ENCODE results near the gene ELP5.

The ELP5 gene

GRCh38 chr17:7256766-7257456 lies 4.9 kb downstream of the ELP5 start:
- DNase-seq (ENCODE audit: low spot score), result no peak

DNA sequence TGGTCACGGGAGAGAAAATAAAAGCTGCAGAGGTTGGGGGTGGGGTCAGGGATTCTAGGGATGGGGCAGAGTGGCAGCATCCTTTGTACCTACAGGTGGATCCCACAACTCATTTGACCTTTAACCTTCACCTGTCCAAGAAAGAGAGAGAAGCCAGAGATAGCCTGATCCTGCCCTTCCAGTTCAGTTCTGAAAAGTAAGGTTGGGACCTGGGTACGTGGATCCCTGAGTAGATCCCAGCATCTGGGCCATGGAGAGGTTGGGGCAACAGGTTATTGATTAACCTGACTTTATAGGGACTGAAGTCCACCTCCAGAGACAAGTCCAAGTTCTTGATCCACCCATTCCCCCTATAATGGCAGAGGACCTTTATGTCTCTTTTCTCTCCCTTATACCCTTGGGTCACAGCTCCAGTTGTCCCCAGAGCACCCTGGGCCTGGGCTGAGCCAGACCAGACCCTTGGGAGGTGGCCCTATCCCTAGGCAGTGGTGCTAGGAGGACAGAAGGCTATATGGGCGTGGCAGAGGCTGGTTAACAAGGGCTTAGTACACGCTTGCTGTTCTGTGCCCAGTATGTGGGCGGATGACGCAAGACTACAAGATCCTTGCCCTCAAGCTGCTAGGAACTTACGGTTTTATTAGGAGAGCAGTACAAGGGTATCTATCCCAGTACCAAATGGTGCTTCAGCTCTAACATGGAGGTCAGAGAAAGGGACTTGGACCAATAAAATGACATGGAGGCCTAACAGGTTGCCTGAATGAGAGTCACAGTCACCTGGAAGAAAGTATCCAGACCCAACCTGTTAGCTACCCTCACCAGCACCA lies 6.9 kb downstream of the ELP5 start:
- no peak for DNase-seq (ENCODE audit: low spot score)

- no peak for DNase-seq (ENCODE audit: low spot score)
These were observed 7.5 kb downstream of the ELP5 start for GRCh38 chr17:7259555-7259889.

DNA sequence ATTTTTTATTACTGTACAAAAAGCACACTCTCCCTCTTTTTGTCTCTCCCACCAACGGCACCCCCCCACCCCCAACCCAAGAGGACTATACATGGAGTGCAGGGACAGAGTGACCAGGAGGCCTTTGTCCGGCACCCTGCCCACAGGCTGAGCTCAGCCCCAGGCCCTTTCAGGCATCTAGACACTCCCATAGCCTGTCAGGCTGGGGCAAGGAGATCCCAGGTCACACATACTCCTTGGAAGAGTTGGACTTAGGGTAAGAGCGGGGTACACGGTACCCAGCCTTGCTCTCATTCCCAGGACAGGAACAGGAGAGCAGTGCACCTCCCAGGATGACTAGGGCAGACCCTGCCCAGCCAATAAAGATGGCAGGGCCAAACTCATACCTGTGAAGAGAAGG lies 8.1 kb downstream of the ELP5 start:
- no peak for DNase-seq (ENCODE audit: low spot score)

- no peak for DNase-seq (ENCODE audit: low spot score)
These were observed 8.8 kb downstream of the ELP5 start for GRCh38 chr17:7260651-7261378.

GRCh38 chr17:7261379-7262191 lies 9.6 kb downstream of the ELP5 start:
- DNase-seq (ENCODE audit: low spot score), result peak; percentile 36

GRCh38 chr17:7262192-7262934 lies 10.3 kb downstream of the ELP5 start, which contains the start of gene CLDN7:
Gene CLDN7 (minus strand): TSS chr17:7262478. CDS start chr17:7262043, 435 bp downstream.
- DNase-seq (ENCODE audit: low spot score), result no peak

GRCh38 chr17:7262935-7263800 lies 11.2 kb downstream of the ELP5 start:
- DNase-seq (ENCODE audit: low spot score), result peak; percentile 18

- no peak for DNase-seq (ENCODE audit: low spot score)
These were observed 11.7 kb downstream of the ELP5 start for GRCh38 chr17:7263801-7264078.

- no peak for DNase-seq (ENCODE audit: low spot score)
These were observed 14.8 kb downstream of the ELP5 start for GRCh38 chr17:7266784-7267183.

- DNase-seq (ENCODE audit: low spot score), result no peak
These were observed 27.4 kb downstream of the ELP5 start for GRCh38 chr17:7279448-7279847.

GRCh38 chr17:7280519-7281073 lies 28.6 kb downstream of the ELP5 start:
- peak; percentile 87 for DNase-seq (ENCODE audit: low spot score)

DNA sequence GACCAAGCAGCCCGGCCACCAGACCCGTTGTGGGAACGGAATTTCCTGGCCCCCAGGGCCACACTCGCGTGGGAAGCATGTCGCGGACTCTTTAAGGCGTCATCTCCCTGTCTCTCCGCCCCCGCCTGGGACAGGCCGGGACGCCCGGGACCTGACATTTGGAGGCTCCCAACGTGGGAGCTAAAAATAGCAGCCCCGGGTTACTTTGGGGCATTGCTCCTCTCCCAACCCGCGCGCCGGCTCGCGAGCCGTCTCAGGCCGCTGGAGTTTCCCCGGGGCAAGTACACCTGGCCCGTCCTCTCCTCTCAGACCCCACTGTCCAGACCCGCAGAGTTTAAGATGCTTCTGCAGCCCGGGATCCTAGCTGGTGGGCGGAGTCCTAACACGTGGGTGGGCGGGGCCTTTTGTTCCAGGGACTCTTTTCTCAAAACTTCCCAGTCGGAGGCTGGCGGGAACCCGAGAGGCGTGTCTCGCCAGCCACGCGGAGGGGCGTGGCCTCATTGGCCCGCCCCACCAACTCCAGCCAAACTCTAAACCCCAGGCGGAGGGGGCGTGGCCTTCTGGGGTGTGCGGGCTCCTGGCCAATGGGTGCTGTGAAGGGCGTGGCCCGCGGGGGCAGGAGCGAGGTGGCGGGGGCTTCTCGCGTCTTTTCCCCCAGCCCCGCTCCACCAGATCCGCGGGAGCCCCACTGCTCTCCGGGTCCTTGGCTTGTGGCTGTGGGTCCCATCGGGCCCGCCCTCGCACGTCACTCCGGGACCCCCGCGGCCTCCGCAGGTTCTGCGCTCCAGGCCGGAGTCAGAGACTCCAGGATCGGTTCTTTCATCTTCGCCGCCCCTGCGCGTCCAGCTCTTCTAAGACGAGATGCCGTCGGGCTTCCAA lies 29.3 kb downstream of the ELP5 start, which contains the start of gene SLC2A4:
TSS of gene SLC2A4 (plus strand) at position 645 of the 879 bp plus-strand sequence. CDS start at position 862, 217 bp downstream.
- DNase-seq (ENCODE audit: low spot score), result peak; percentile 95

DNA sequence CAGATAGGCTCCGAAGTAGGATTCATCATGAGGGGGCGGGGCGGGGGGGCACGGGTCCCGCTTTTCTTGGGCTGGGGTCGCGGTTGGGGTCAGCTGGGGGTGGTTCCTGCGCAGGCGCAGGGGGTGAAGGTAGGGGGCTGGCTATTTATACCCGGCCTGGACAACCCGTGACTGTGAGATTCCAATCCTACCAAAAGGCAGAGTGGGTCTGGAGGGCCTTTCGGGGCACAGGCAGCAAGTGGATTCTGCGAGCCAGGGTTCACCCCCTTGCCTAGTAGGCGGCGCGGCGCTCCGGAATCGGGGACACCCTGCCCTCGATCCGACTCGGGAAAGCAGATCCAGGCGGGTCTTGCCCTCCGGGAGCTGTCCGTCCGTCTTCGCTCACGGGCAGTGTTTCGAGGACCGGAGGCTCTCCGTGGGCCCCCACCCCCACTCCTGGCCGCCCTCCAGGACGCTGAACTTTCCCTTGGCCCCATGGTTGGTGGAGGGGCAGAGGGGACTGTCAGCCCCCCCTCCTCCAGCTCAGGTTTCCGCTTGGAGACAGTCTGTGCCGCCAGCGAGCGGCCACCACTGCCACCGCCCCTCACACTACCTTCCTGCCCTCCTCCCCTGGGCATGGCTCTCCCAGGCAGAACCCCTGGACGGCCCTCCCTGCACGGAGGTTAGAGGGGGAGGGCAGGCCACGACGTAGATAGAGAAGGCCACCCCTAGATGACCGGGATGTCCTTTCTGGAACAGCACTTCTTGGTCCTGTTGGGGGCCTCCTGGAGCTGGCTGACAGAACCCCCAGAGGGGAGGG lies 30.1 kb downstream of the ELP5 start:
- no peak for DNase-seq (ENCODE audit: low spot score)

DNA sequence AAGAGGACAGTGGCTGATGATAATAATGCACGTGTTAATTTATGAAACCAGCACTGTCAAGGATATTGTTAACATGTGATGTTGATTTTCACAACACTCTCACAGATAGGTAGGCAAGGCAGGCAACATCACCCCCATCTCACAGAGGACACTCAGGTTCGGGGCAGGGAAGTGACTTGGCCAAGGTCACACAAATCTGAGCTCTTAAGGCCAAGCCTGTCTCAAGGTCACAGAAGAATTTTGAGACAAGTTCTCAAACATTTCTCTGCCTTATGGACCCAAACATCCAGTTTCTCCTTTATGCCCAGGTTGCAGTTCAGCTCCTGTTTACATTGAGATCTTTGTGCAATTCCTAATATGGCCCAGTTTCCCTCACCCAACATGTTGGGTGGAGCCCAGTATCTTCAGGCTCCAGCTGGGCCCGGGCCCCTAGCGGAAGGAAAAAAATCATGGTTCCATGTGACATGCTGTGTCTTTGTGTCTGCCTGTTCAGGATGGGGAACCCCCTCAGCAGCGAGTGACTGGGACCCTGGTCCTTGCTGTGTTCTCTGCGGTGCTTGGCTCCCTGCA lies 30.8 kb downstream of the ELP5 start:
- no peak for DNase-seq (ENCODE audit: low spot score)

GRCh38 chr17:7283471-7284216 lies 31.6 kb downstream of the ELP5 start:
- no peak for DNase-seq (ENCODE audit: low spot score)

GRCh38 chr17:7284911-7285310 lies 32.9 kb downstream of the ELP5 start:
- DNase-seq (ENCODE audit: low spot score), result no peak

Measured in germinal center (tissue), 1 donor.